HG03354 (cell line): ENCODE results near the gene TTLL11.

ENCODE experiments used
- ATAC-seq: cut with Tn5 transposase; IDR thresholded peaks from one replicate; pipeline ENCODE4 v1.9.1; 2021; ENCODE audit warnings: mild to moderate bottlenecking; ENCODE audit not compliant: unreplicated experiment, poor library complexity, severe bottlenecking

The TTLL11 gene

GRCh38 chr9:121826711-121827110 is 266.4 kb downstream of the TTLL11 start:
- no peak for ATAC-seq

- ATAC-seq: no peak
Measured at GRCh38 chr9:121825031-121825691, 267.9 kb downstream of the TTLL11 start.

DNA sequence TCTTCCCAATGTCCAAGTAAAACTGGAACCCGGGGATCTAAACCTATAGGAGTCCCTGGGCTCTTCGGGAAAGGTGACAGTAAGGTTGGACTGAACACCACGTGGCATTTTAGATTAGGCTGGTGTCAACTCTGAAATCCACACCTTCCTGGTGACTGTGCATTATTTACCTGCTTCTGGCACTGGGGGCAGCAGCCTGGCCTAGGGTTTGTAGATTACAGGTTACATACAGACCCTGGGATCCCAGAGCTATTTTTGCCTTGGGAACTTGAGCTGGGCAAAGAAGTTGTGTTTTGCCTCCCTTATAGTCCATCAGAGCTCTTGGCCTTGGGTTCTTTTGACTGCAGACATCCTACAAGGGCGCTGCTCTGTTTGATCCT is 268.5 kb downstream of the TTLL11 start:
- no peak for ATAC-seq

DNA sequence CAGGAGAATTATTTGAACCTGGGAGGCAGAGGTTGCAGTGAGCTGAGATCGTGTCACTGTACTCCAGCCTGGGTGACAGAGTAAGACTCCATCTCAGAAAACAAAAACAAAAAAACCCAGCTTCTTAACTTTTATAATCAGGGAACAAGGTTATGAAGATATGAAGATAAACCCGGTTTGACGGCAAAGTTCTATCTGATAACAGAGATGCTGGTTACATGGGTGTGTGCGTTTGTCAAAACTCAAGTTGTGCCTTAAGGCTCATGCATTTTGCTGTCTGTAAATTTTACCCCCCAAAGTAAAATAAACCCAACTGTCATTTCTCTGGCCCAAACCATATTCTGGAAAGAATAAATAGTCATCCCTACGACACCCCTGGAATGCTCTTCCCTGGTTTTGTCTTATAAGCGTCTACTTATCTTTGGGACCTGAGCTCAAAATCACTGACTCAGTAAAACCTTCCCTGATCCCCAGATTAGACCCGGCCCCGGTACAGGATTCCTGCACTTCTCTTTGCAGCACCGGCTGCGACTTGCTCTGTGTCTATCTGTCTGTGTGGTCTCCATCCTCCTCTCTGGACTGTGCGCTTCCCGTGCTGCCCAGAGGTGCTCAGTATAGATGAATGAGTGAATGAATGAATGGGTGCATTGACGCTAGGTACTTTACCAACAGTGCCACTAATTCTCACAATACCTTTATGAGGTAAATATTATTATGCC is 269.5 kb downstream of the TTLL11 start:
- ATAC-seq: no peak

- ATAC-seq: no peak
Measured at GRCh38 chr9:121822093-121823085, 270.7 kb downstream of the TTLL11 start.

DNA sequence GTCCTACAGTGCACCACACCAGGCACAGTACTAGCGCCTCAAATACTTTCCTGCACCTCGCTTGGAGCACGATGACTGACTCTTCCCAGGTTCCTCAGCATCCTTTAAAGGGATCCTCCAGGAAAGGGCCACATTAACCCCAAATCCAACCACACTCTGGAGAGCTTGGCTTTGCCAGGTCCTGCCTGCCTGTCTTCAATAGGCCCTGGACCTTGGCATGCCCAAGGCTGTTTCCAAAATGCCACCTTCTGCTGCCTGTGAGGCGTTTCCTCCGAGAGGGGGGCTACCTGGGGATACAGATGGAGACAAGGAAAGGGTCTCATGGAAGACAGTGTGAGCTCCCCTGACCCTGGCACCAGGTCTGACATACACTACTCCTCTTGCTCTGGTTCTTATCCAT is 271.8 kb downstream of the TTLL11 start:
- no peak for ATAC-seq

- no peak for ATAC-seq
Measured at GRCh38 chr9:121820286-121821005, 272.7 kb downstream of the TTLL11 start.

- ATAC-seq: no peak
Measured at GRCh38 chr9:121819428-121820231, 273.5 kb downstream of the TTLL11 start.

GRCh38 chr9:121818841-121819427 is 274.2 kb downstream of the TTLL11 start:
- ATAC-seq: no peak

GRCh38 chr9:121818016-121818661 is 275.0 kb downstream of the TTLL11 start:
- ATAC-seq: no peak

DNA sequence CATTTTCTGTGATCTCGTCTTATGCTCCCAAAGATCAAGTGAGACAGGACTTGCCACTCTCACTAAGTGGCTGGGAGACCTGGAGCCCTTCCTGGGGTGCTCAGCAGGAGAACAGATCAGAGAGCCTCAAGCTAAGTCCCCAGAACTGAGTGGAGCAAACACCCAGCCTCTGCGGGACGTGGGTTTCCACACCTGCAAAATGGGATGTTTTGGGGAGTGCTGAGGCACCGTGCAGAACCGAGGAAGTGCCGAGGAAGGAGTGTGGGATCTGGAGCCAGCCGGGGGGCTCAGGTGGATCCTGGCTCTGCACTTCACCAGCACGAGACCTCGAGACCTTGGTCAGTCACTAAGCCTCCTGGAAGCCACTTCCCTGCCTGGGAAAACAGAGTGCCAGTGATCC is 275.6 kb downstream of the TTLL11 start:
- ATAC-seq: no peak

DNA sequence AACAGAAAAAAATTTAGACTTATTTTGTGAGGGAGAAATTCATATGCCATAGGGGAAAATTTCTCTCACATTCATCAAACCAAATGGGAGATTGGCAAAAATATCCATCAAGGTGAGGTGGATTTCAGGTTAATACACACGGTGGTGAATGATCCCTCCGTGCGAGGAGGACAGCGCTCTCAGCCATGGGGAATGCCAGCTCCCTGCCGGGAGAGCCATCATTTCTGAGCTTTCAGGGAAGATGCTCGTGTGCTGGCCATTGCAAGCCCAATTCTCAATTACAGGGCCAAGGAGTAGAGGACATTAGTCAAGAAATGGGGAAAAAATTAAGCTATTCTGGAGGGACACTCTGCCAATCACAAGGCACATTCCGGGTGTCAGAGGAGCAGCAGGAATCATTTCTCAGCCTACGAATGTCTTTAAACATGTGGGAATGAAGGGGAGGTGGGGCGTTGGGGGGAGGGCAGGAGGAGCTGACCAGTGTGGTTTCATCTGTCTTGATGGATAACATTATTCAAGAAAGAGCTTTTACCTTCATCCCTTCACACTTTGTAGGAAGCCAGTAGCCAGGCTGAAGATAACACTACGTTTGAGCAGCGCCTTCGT is 276.2 kb downstream of the TTLL11 start:
- no peak for ATAC-seq

DNA sequence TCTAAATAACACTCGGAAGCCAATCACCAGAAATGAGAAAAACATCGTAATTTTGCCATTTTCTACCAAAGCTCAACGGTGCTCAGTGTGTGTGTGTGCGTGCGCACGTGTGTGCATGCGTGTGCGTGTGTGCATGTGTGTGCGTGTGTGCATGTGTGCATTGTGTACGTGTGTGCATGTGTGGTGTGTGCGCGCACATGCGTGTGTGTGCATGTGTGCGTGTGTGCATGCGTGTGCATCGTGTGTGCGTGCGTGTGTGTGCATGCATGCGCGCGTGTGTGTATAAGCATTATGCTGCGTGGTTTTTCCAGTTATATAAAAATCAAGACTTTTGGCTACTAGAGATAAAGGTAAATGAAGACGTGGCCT is 276.7 kb downstream of the TTLL11 start:
- no peak for ATAC-seq

DNA sequence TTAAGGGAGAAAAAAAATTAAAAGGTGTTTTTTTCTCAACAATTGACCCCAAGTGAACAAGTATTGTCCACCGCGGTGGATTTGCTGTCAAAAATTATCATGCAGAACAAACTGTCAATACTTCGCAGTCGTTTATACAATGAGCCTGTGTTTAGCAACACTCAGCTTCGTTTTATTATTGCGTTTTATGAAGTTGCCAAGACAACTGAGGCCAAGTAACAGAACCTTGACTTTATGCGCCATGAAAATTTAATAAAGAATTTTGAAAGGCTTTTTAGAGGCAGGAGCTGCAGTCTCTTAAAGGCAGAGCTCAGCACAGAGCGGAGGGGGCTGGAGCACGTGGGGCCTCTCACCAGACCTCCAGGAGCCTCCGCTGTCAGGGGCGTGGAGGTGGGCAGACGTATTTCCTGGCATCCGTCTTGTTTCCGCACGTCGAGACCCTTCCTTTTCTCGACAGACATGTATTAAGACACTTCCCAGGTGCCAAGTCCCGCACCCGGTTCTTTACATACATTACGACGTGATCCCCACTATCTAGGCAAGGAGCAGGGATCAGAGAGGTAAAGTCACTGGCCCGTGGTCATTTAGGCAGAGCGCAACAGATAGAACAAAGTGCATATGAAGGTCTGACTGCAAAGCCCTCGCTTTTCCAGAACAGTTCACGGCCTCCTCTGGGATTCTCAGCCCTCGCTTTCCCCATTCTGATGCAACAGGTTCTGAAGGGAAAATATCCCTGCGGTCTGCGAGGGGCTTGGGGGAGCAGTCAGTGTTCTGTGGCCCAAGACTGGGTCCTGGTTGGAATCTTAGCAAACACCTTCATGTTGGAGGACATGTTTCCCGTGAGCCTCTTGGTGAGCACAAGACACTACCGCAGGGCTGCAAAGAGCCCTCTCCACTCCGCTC is 277.3 kb downstream of the TTLL11 start:
- no peak for ATAC-seq

- ATAC-seq: no peak
Measured at GRCh38 chr9:121815084-121815483, 278.0 kb downstream of the TTLL11 start.

- no peak for ATAC-seq
Measured at GRCh38 chr9:121814594-121814993, 278.5 kb downstream of the TTLL11 start.
